Vagina (tissue), 2 donors: ENCODE measurements around the gene KIAA0513.

Experiments used
- POLR2AphosphoS5 ChIP-seq, 2 donors: sonication (generic); formaldehyde crosslinking; IDR thresholded peaks; one replicate each; pipeline ENCODE4 v1.9.0; 2017; ENCODE audit warnings: antibody characterized with exemption in 2 of 2, mild to moderate bottlenecking in 2 of 2, low read depth in 1 of 2; ENCODE audit not compliant: insufficient read depth in 1 of 2
- TF ChIP-seq, protein P1 (sequence below), 3 experiments: fragments of 450-650 bp in 2 of 3; fragments of 200-600 bp in 1 of 3; sonication (generic) in 1 of 3; IDR thresholded peaks; one replicate each; pipeline ENCODE4 v1.5.1; 2017 to 2019; ENCODE audit warnings: antibody characterized with exemption in 3 of 3, mild to moderate bottlenecking in 2 of 3, moderate library complexity in 2 of 3

DNA sequence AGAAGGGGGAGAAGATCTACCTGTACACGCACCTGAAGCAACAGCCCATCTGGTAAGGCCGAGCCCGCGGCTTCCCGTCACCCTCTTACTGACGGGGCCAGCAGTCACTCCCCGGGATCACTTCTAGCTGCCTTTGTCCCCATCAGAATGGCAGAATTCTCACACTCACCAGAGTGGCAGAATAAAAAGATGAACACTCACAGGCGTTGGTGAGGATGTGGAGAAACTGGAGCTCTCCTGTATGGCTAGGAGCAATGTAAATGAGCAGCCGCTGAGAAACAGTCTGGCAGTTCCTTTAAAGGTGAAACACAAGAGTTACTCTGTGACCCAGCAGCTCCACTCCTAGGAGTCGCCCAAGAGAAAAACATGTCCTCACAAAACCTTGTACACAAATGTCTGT is 51.4 kb downstream of the KIAA0513 start:
- TF ChIP-seq, protein P1, sequence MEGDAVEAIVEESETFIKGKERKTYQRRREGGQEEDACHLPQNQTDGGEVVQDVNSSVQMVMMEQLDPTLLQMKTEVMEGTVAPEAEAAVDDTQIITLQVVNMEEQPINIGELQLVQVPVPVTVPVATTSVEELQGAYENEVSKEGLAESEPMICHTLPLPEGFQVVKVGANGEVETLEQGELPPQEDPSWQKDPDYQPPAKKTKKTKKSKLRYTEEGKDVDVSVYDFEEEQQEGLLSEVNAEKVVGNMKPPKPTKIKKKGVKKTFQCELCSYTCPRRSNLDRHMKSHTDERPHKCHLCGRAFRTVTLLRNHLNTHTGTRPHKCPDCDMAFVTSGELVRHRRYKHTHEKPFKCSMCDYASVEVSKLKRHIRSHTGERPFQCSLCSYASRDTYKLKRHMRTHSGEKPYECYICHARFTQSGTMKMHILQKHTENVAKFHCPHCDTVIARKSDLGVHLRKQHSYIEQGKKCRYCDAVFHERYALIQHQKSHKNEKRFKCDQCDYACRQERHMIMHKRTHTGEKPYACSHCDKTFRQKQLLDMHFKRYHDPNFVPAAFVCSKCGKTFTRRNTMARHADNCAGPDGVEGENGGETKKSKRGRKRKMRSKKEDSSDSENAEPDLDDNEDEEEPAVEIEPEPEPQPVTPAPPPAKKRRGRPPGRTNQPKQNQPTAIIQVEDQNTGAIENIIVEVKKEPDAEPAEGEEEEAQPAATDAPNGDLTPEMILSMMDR (IDR thresholded peaks at IDR 0.05) = no peak
- no peak for TF ChIP-seq POLR2AphosphoS5 (IDR thresholded peaks at IDR 0.05; ENCODE audit: insufficient read depth in 1 of 2, low read depth in 1 of 2)
